HG02840 (cell line): ENCODE results near the gene MGAT4A.
"Not testable (repeated sequence)": the region's sequence is repeated elsewhere in the genome, so short reads cannot be mapped to it uniquely, and the experiment has no call there.

ENCODE experiments used
- ATAC-seq: cut with Tn5 transposase; IDR thresholded peaks from one replicate; pipeline ENCODE4 v1.9.1; 2021; ENCODE audit warnings: mild to moderate bottlenecking, moderate library complexity, moderate number of reproducible peaks; ENCODE audit not compliant: unreplicated experiment, low FRiP score

Gene MGAT4A

DNA sequence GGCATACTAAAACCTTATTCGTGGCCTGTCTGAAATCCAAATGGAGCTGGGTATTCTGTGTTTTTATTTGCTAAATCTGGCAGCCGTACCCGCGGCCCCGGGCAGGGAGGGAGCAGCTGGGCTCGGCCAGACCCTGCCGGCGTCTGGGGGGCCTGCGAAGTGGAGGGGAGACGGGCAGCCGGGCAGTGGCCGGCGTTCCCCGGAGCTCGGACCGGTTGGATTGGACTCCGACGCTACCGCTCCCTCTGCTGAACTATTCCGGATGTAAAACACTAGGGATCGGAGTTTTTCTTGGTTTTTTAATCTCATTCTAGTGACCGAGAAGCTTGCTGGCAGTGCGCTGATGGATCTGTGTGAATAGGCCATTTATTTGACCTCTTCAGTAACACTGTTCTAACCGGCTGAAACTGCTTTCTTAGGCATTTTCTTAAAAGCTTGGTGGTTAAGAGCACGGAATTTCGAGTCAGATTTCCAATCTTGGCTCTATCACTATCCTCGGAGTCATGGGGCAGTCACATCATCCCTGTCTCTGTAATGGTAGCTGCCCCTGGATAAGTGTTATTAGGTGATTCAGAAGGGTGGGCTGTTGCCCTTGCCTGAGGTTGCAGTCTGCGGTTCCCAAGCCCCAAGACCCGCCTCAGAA lies 121.8 kb downstream of the MGAT4A start:
- ATAC-seq, result no peak

DNA sequence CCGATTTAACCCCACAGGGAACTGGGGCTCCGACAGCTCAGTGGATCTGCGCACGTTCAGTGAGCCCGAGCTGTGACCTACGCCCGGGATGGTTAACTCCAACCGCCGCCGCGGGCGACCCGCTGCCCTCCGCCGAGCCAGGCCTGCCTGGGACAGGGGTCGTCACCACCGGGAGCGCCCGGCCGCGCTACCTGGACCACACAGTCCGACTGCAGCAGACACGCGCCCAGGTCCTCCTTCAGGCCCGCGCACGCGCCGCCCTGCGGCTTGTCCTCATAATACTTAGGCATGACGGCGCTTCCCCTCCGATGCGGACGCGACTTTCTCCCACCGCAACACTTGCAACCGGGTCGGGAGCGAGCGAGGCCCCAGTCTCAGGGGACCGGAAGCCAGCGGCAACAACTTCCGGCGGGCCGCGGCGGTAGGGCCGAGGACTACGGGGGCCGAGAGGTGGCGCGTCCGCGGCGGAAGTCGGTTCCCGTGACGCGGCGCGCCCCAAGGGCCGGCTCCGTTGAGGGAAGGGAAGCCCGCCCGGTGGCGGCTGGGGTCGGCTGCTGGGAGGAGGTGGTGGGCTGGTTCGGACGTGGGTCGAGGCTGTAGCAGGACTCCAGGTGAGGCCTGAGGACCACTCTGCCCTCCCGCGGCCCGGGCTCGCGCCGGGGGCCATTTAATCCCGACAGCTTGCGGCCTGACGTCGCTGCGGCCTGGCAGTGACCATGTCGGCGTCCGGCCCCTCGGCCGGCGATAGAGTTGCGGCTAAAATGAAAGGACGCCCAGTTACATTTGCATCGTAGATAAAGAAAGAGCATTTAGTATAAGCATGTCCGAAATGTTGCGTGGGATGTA lies 122.6 kb downstream of the MGAT4A start, which contains the start of the genes COA5 and UNC50:
Gene COA5 (minus strand): TSS at position 397 of the 846 bp plus-strand sequence. CDS start 107 bp downstream, at position 290.
Gene UNC50 (plus strand): TSS at position 474 of the 846 bp plus-strand sequence. CDS start 1,171 bp downstream, outside the sequence.
- peak; percentile 87 for ATAC-seq

DNA sequence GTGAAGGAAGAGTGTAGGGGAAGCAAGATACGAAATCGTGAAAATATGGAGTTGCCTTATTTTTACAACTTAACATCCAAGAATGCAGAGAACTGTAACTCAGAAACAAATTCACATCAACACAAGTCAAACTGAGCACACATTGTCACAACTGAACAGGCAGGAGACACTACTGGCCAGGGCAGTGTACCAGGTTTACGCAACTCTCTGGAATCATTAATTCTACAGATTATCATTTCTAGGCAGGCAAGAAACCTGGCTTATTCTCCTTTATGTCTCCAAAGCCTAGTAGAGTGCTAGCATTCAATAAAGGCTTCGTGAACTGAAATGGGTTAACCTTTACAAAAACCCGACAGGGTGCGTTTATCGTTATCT lies 123.2 kb downstream of the MGAT4A start:
- no peak for ATAC-seq

DNA sequence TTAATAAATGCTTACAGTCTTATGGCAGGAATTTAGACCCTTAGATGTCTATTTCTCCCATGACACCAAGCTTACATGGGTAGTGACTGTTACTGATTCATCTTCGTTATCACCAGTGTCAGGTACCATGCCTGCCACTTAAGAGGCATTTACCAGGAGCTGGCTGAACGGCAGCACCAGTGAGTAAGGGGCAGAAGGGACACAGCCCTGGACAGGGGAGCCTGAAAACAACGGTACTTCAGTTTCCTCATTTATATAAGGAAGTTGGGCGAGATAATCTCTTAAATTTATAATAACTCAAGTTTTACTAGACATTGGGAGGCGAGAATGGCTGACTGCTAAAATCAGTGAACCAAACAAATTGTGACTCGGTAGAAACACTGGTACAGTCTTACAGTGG lies 123.8 kb downstream of the MGAT4A start:
- ATAC-seq, result no peak

DNA sequence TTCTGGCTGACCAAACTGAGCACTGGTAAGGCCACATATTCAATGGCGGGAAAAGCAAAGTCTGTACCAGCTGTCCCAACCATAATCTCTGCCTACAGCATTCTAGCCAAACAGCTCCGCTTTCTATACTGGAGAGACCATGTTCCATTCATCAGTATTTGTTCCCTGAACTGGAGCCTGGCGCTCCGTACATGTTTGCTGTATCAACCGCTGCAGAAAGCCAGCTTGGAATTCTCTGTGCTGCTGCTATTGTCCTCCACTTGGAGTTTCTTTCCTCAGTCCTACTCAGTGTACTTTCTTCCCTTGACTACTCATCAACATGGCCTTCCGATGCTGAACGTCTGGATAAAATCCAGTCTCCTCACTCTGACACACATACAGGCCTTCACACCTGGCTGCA lies 124.5 kb downstream of the MGAT4A start:
- no peak for ATAC-seq

DNA sequence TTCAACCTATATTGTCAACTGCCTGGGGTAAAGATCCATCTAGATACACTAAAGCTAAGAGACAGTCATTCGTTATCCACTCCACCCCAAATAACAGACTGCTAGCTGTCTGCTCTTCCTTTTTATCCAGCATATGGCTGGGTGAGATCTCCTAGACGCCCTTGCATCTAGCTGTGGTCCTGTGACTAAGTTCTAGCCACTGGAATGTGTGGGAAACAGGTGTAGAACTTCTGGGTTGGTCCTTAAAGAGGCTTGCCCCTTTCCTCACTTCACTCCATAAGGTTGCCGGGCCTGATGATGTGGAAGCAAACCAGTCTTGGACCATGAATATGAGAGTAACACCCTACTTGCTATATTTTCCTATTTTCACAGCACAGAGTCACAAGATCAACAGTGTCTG lies 125.9 kb downstream of the MGAT4A start:
- no peak for ATAC-seq

DNA sequence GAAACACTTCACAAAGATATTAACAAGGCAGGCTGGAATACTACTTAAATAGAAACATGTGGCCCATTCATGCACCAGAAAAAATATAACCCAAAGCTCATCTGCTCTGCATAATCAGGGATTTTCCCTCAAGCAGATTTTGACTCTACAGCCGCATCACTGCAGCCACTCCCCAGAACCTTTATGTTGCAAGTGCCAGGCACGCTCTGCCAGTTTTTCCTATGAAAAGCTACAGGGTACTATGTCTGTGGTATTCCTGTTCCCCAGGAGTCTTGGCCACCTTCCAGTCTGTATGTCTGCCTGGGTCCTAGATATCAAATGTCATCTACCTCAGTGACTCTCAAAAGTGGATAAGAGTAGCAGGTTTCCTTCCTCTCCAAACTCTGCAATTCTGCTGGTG lies 126.4 kb downstream of the MGAT4A start:
- no peak for ATAC-seq

DNA sequence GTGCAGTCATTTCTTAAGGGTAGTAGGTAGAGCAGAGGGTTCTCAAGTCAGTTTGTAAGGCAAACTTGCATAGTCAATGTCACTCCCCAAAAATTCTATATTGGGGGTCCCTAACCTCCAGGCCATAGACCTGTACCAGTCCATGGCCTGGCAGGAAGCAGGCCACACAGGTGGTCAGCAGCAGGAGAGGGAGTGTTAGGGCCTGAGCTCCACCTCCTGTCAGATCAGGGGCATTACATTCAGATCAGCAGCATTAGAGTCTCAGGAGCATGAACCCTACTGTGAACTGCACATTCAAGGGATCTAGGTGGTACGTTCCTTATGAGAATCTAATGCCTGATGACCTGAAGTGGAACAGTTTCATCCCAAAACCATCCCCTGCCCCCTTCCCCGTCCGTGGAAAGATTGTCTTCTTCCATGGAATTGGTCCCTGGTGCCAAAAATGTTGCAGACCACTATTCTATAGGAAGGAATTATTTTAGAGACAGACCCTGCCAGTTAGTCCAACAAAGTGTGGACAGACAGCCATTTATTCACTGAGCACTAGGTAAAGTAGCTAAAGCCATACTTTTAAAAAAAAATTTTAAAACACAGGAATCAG lies 129.3 kb downstream of the MGAT4A start:
- ATAC-seq, result peak; percentile 55

DNA sequence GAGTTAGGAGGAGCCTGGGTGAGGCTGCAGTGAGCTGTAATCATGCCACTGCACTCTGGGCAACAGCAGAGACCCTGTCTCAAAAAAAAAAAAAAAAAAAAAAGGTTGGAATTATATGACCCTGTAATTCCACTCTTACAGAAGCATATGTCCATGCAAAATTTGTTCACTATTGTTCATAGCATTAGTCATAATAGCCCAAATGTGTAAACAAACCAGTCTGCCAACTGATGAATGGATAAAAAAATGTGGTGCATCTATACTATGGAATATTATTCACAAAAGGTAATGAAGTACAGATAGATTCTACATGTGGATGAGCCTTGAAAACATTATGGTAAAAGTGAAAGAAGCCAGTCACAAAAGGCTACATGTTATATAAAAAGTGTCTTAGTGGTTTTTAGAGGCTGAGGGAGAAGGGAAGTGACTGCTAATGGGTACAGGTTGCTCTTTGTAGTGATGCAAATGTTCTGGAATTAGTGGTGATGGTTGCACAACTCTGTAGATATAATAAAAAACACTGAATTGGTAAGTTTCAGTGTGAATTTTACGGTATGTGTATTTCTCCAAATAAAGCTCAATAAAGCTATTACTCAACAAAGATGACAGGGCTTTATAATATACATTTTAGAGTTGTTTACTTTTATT lies 132.0 kb downstream of the MGAT4A start:
- no peak for ATAC-seq

DNA sequence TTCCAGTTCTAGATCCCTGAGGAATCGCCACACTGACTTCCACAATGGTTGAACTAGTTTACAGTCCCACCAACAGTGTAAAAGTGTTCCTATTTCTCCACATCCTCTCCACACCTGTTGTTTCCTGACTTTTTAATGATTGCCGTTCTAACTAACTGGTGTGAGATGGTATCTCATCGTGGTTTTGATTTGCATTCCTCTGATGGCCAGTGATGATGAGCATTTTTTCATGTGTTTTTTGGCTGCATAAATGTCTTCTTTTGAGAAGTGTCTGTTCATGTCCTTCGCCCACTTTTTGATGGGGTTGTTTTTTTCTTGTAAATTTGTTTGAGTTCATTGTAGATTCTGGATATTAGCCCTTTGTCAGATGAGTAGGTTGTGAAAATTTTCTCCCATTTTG lies 136.3 kb downstream of the MGAT4A start:
- ATAC-seq, result not testable (repeated sequence)

DNA sequence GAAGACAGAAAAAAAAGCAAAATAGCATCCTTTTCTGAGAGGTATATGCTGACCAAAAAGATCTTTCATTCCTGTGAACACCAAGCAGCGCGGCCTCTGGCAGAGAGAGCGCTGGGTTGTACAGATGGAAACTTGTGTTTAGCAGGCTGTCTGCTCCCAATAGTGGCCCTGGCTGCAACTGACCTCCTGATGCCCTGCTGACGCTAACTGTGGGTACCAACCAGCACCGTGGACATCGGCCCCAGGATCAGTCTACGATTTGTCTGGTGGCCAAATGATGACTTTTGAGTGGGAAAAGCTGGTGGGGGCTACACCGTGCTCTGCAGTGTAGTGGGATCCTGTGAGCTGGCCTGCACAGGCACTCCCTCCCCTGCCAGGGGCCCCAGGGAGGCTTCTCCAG lies 138.4 kb downstream of the MGAT4A start:
- no peak for ATAC-seq

DNA sequence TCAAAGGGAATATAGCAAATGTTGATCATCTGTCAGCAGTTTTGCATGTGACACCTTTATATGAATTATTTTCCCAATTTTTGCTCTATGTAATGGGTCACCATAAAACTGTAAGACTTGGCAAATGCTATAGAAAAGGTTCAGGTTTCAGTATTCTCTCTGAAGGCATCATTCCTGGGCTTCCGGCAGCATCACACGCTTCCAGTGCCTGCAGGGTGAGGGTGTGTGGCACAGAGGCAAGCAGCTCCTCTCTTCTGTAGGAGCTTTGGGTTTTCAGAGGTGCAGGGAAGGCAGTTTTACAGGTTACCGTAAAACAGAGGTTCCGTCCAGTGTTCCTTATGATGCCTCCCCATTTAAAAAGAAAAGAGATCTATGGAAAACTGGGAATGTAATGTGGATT lies 141.4 kb downstream of the MGAT4A start:
- no peak for ATAC-seq

DNA sequence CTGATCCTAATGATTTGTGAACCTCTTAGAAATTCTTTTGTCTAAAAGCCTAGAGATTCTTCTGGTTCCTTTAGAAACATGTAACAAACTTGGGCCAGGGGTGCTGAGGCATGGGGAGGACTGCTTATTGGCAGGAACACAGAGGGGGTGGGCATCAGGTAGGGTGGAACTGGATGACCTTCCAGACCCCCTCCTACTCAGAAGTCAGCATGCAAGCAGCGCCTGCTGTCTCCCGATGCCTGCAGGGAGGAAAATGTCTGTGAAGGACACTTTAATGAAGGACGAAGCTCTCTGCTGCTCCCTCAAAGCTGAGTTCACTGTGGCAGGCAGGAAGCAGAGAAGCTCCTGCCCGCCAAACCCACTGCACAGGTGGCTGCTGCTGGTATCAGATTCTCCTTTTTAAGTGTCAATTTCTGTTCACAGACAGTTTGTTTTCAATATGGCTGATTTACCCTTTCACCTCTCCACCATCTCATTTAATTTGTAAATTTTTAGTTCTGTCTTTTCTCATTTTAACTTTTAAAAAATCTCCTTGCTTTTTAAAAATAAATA lies 142.0 kb downstream of the MGAT4A start:
- ATAC-seq, result no peak

DNA sequence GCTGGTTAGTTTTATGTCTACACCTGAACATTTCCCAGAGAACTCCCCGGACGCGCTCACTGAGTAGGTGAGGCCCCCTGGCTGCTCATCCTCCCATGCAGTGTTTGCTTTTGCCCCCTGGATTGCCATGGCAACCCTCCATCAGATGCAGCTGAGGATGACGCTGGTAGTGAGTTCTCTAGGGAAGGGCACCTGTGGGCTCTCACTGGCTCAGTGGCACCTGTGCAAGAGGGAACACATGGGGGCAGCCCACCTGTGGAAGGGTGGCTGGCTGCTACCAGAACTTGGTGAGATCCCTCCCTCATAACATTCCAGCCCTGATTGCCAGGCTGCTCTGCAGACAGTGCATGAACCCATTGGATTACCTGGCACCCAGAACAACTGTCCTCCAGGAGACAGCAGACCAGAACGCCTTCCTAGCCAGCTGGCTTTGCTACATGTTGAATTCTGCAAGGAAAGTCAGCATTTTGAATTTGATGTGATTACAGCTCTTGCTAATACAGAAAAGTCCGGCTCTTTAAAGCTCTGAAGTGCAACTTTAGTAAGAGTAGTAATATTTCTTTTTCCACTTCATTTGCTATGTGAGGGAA lies 144.3 kb downstream of the MGAT4A start:
- no peak for ATAC-seq

DNA sequence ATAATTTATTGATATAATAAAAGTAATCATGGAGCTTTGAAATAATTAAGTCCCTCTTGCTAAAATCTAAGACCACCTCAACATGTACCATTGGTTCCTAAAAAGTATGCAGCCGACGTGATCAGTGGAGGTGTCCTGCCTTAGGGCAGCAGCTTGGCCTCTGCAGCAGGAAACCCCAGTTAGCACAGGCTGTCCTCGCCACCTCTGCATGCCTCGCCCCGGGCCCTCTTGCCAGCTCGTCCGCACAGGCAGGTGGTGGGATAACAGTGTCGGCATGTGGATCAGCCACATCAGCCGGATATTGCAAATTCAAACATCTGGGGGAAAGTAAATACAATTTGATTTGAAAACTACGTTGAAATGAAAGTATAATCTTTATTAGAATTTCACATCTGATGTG lies 145.5 kb downstream of the MGAT4A start:
- ATAC-seq, result no peak

DNA sequence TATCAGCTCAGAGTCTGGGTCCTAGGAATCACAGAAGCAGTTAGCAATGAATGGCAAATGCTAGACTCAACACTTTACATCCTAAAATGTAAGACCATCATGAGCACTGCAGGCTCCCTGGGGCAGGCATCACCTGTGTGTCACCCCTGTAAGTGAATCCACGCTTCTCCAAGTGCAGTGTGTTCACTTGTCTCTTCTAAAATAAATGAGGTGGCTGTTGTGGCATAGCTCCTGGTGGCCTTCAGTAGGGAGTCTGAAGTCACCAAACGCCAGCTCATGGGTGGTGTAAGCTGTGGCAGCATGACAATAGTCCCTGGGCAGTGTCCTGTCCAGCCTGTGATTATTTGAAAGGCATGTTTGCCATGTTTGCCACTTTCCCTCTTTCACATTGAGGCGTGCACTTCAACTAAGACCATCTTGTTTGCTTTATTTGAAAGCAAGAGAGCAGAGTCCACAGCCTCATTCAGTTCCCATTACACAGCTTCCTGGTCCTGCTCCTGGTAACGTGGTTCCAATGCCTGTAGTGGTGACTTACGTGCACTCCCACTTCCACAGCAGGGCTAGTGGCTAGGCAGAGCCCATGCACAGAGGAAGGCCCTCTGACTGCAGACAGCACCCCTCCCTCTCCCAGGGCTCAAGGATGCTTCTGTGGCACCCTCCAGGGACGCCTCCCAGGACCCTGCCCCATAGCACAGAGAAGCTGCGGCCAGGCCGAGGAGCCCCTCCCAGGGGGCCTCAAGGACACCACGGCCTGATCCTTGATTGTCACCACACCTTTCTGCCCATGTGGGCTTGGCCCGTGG lies 146.9 kb downstream of the MGAT4A start:
- no peak for ATAC-seq

DNA sequence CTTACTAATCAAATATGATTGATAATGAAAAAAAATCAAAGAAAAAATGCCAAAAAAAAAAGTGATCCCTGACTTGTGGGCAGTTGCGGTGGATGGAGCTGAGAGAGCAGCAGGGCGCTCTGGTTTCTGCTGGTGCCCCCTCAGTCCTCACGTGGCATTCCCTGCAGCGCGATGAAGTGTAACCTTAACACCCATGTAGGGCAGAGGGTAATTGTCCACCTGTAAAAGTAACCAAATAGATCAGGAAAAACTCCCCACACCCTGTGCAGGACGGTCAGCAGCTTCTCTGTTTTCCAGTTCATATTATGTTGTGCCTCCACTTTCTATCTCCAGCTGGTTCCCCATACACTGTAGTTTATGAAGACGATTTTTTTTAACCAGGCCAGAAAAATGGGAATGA lies 147.7 kb downstream of the MGAT4A start:
- no peak for ATAC-seq

DNA sequence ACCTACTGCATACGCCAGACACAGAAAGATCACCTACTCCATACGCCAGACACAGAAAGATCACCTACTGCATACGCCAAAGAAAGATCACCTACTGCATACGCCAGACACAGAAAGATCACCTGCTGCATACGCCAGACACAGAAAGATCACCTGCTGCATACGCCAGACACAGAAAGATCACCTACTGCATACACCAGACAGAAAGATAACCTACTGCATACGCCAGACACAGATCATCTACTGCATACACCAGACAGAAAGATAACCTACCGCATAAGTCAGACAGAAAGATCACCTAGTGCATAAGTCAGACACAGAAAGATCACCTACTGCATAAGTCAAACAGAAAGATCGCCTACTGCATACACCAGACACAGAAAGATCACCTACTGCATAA lies 148.4 kb downstream of the MGAT4A start:
- no peak for ATAC-seq

DNA sequence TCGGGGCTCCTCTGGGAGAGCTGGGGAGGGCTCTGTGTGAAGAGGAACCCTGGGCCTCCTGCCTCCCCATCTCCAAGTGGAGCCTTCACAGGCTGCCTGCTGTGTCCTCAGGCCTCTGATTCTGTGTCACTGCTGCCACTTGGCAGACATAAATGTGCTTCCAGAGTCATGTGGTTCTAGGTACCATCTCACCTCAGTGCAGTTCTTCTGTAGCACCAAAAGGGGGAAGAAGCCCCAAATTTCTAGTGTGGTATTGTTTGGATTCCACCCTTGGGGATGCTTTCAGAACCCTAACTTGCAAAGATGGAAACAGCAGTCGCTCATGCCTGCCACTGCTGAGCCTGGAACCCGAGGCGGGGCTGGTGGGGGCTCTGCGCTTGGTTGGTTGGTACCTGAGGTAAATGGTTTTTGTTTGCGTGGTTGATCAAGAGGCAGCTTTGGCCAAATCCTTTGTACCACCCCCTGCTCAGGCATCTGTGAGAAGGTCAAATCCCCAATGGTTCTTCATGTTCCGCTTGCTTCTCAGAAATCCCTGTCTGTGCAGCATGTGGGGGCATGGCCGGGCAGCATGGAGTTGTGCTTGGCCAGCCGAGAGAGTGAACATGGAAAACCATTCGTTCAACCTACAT lies 150.2 kb downstream of the MGAT4A start:
- ATAC-seq, result no peak
